ENCODE measurements around the gene SOX18. TPM values are rescaled to one million over a fixed set of nuclear protein-coding genes. Genes with fewer than 3 reads are reported as not detected.

Gene SOX18
- total and polyA plus RNA-seq, 2 of the 8 experiments (the other 6 are each of a cell fraction or from before 2014, with no cell fraction given): 0.09 TPM; not detected in 1

GRCh38 chr20:64057628-64058498, 8.4 kb upstream of the SOX18 start (continued):
- TF ChIP-seq RBBP5 (IDR thresholded peaks at IDR 0.05; ENCODE audit: borderline replicate concordance, low read depth, low read length): 0 out of 2 replicates have a peak, but pooled peaks have one; percentile 29
- no peak for TF ChIP-seq SP2 (IDR thresholded peaks at IDR 0.05; ENCODE audit: low read length)
- no peak for TF ChIP-seq BACH1 (IDR thresholded peaks at IDR 0.05; ENCODE audit: low read length)
- no peak for TF ChIP-seq RFX5 (IDR thresholded peaks at IDR 0.05; ENCODE audit: borderline replicate concordance, low read depth, low read length)
- 0 out of 4 replicates have a peak, but pooled peaks of 1 of the 2 experiments have one; percentile 45 for TF ChIP-seq SIN3A (conservative IDR thresholded peaks at IDR 0.05 in 1 of 2, IDR thresholded peaks at IDR 0.05 in 1 of 2; ENCODE audit: low read depth in 1 of 2, low read length in 2 of 2)
- TF ChIP-seq HDAC2 (IDR thresholded peaks at IDR 0.05; ENCODE audit: borderline replicate concordance in 1 of 2, low read depth in 2 of 2, low read length in 2 of 2): no peak
- 0 out of 2 replicates have a peak, but pooled peaks have one; percentile 73 for TF ChIP-seq GABPA (IDR thresholded peaks at IDR 0.05; ENCODE audit: borderline replicate concordance, insufficient read depth, low read length)
- TF ChIP-seq, protein P1, sequence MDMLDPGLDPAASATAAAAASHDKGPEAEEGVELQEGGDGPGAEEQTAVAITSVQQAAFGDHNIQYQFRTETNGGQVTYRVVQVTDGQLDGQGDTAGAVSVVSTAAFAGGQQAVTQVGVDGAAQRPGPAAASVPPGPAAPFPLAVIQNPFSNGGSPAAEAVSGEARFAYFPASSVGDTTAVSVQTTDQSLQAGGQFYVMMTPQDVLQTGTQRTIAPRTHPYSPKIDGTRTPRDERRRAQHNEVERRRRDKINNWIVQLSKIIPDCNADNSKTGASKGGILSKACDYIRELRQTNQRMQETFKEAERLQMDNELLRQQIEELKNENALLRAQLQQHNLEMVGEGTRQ (IDR thresholded peaks at IDR 0.05; ENCODE audit: low read length): no peak
- TF ChIP-seq TAF7 (optimal IDR thresholded peaks at IDR 0.05; ENCODE audit: borderline replicate concordance, low read depth, low read length): no peak
- TF ChIP-seq JUND (IDR thresholded peaks at IDR 0.05; ENCODE audit: low read length): no peak
- no peak for TF ChIP-seq CBX8 (IDR thresholded peaks at IDR 0.05; ENCODE audit: borderline replicate concordance, low read depth, low read length)
- 0 out of 2 replicates have a peak, but pooled peaks have one; percentile 4 for TF ChIP-seq RXRA (IDR thresholded peaks at IDR 0.05; ENCODE audit: insufficient read depth, low read depth, low read length)
- no peak for TF ChIP-seq TAF1 (IDR thresholded peaks at IDR 0.05; ENCODE audit: low read depth, low read length)
- TF ChIP-seq NRF1 (IDR thresholded peaks at IDR 0.05; ENCODE audit: low read depth, low read length): no peak
- no peak for TF ChIP-seq NANOG (IDR thresholded peaks at IDR 0.05; ENCODE audit: insufficient read depth, low read depth, low read length, poor library complexity, severe bottlenecking)
- TF ChIP-seq SP4 (IDR thresholded peaks at IDR 0.05; ENCODE audit: low read length): no peak
- TF ChIP-seq KDM4A (IDR thresholded peaks at IDR 0.05; ENCODE audit: low read depth, low read length, severe bottlenecking): no peak
- TF ChIP-seq, protein P2, sequence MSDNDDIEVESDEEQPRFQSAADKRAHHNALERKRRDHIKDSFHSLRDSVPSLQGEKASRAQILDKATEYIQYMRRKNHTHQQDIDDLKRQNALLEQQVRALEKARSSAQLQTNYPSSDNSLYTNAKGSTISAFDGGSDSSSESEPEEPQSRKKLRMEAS (IDR thresholded peaks at IDR 0.05): peak; percentile 48
- TF ChIP-seq POLR2AphosphoS5 (IDR thresholded peaks at IDR 0.05; ENCODE audit: low read depth, low read length): no peak
- no peak for TF ChIP-seq ZNF274 (IDR thresholded peaks at IDR 0.05; ENCODE audit: borderline replicate concordance, extremely low read depth, low read length)
- 0 out of 2 replicates have a peak, but pooled peaks have one; percentile 54 for TF ChIP-seq TCF12 (IDR thresholded peaks at IDR 0.05; ENCODE audit: low read depth, low read length)
- TF ChIP-seq KDM5A (IDR thresholded peaks at IDR 0.05; ENCODE audit: low read length): no peak

All from H1 (cell line).